ENCODE measurements around the gene MAP4K4. TPM values are rescaled to one million over a fixed set of nuclear protein-coding genes. Genes with fewer than 3 reads are reported as not detected.

The MAP4K4 gene
- total RNA-seq, 4 donors from 2014 or later = 33.8 to 47.3 (median 35.7) TPM

GRCh38 chr2:101725038-101725437, 27.5 kb downstream of the MAP4K4 start:
- no peak for DNase-seq
- Histone ChIP-seq H3K36me3 (no peaks in the 10 kb centered on the region), H3K4me1 (peaks cover 27 to 40% of the 10 kb centered on the region in 2 donors), H3K9me3 (no peaks in the 10 kb centered on the region), H3K27me3 (no peaks in the 10 kb centered on the region), H3K27ac (no peak overlapping the region), H3K4me3 (replicated peaks in 1 of 3) (no peak overlapping the region)
- no peak for TF ChIP-seq CTCF (IDR thresholded peaks at IDR 0.05)
- no peak for TF ChIP-seq POLR2A (IDR thresholded peaks at IDR 0.05)
- intact Hi-C loops (cut with DNase I) = no loop called here
- WGBS, 2 donors = 90 to 92% methylated on average over 3 of the region's 3 CpGs

GRCh38 chr2:101725515-101726192, 28.1 kb downstream of the MAP4K4 start:
- TF ChIP-seq POLR2A (IDR thresholded peaks at IDR 0.05) (no peak), CTCF (IDR thresholded peaks at IDR 0.05) (peak in 2 of 6 experiments; percentile 13 to 23)
- Histone ChIP-seq H3K4me1 (peaks cover 27 to 40% of the 10 kb centered on the region in 2 donors), H3K27me3 (no peaks in the 10 kb centered on the region), H3K4me3 (replicated peaks in 1 of 3) (no peak overlapping the region), H3K36me3 (no peaks in the 10 kb centered on the region), H3K9me3 (no peaks in the 10 kb centered on the region), H3K27ac (no peak overlapping the region)
- DNase-seq = no peak
- intact Hi-C loops (cut with DNase I) = no loop called here
- WGBS, 2 donors = 61 to 67% methylated on average over 5 of the region's 5 CpGs

GRCh38 chr2:101728865-101729264, 31.4 kb downstream of the MAP4K4 start:
- Histone ChIP-seq H3K36me3 (no peaks in the 10 kb centered on the region), H3K4me3 (replicated peaks in 1 of 3) (no peak overlapping the region), H3K27me3 (no peaks in the 10 kb centered on the region), H3K4me1 (peaks cover 17 to 44% of the 10 kb centered on the region in 2 donors), H3K27ac (no peak overlapping the region), H3K9me3 (no peaks in the 10 kb centered on the region)
- WGBS, 2 donors = 69 to 77% methylated on average over 1 of the region's 1 CpG
- DNase-seq = no peak
- TF ChIP-seq CTCF (IDR thresholded peaks at IDR 0.05) = no peak
- TF ChIP-seq POLR2A (IDR thresholded peaks at IDR 0.05) = no peak
- intact Hi-C loops (cut with DNase I) = no loop called here

GRCh38 chr2:101729521-101730190, 32.1 kb downstream of the MAP4K4 start:
- TF ChIP-seq POLR2A (IDR thresholded peaks at IDR 0.05) (no peak), CTCF (IDR thresholded peaks at IDR 0.05) (no peak)
- 59 to 64% methylated on average over 10 of the region's 10 CpGs for WGBS, 2 donors
- Histone ChIP-seq H3K4me3 (replicated peaks in 1 of 3) (no peak overlapping the region), H3K27me3 (no peaks in the 10 kb centered on the region), H3K27ac (no peak overlapping the region), H3K4me1 (peaks cover 9 to 38% of the 10 kb centered on the region in 2 donors), H3K9me3 (no peaks in the 10 kb centered on the region), H3K36me3 (no peaks in the 10 kb centered on the region)
- no peak for DNase-seq
- intact Hi-C loops (cut with DNase I) = no loop called here

Measured in thyroid gland (tissue), 4 donors.